A204.1 (cell line): Measurements from ENCODE around the gene CARD8.

Experiments
- FAIRE-seq: peaks from 2 replicates; lab custom pipeline; 2012; peaks lifted over from hg19 to GRCh38; lab: Jason Lieb, UNC

Gene CARD8

DNA sequence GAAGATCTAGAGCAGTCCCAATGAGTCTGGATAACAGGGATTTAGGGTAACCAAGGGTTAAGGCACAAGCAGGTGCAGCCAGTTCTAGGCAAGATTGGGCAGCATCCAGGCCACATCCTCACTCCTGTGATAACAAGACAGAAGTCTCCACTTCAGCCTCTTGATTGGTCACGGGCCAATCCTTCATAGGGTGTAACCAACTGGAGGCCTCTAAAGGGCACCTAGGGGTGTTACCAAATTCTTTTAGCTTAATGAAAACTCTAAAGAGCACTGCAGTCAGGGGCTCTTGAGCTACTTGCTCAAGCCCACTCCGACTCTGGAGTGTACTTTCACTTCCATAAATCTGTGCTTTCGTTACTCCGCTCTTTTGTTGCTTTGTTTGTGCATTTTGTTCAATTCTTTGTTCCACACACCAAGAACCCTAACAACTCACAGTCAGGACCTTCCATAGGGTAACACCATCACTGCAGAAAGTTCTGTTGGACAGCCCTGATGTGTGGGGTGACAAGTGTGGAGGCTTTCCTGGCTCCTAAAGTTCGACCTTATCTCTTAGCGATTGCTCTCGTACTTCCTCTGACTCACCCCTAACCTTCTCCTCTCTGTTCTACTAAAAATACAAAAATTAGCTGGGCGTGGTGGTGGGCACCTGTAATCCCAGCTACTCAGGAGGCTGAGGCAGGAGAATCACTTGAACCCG lies 49.2 kb downstream of the CARD8 start:
- no peak for FAIRE-seq

- peak; percentile 97 for FAIRE-seq
Measured at GRCh38 chr19:48203794-48204628, 51.7 kb downstream of the CARD8 start.

- FAIRE-seq, result no peak
Measured at GRCh38 chr19:48203222-48203793, 52.4 kb downstream of the CARD8 start.

- no peak for FAIRE-seq
Measured at GRCh38 chr19:48196933-48197665, 58.6 kb downstream of the CARD8 start.

DNA sequence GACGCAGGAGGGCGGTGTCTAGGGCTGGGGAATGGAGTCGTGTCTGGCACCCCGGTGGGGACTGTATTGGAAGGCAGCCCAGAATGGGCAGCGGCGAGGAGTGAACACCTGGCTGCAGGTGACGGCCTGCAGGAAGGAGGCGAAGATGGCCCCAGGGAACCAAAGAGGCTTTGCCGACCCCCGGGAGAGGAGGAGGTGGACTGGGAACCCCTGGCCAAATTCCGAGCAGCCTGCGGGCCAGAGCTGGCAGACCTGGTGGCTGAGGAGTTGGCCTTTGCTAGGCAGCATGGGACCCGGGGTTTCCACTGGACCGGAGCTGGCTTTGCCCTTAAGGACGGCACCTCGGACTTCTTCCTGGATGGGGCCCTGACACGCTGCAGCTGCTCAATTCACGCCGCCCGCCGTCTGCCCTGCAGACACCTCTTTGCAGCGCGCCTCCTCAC lies 59.4 kb downstream of the CARD8 start:
- no peak for FAIRE-seq

GRCh38 chr19:48194844-48195830 lies 60.6 kb downstream of the CARD8 start:
- no peak for FAIRE-seq

DNA sequence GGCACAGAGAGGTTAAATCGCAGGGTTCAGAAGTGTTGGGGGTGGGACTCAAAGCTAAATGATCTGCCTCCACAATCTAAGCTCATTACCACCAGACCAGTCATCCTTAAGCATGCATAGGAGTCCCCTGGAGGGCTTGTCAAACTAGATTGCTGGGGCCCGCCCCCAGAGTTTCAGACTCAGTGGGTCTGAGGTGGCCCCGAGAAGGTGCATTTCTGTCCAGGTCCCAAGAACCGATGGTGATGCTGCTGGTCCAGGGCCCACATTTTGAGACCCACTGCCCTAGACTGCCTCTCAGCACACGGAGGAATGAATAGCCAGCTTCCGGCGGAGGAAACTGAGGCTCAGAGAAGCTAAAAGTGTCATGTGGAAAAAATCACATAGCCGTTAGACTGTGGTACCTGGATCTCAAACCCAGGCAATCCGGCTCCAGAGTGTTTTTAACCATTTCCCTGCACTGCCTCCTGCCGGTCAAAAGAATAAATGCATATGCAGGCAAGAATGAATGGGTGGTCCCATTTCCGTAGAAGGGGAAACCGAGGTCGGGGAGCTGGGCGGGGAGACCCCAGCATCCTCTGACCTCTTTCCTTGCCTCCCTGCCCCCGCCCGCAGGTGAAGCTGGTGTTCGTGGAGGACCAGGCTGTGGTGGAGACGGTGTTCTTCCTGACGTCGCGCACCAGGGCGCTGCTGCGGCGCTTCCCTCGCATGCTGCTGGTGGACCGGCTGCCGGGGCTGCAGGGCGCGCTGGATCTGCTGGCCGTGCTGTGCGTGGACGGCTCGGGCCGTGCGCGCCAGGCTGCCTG lies 61.5 kb downstream of the CARD8 start:
- no peak for FAIRE-seq

DNA sequence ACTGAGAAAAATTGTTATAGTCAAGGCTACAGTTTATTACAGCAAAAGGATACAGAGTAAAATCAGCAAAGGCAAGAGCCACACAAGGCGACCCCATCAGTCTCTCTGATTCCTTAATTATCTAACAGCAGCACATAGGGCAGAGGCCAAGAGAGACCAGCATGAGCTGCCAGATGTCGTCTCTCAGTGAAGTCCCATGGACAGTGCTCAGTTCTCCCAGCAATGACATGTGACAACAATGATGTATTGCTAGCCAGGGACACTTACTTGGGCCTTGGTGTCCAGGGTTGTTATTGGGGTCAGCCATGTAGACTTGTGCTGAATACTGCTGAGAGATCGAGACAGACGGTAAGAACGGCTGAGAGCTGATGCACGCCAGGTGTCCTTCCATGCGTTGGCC lies 63.0 kb downstream of the CARD8 start:
- no peak for FAIRE-seq

DNA sequence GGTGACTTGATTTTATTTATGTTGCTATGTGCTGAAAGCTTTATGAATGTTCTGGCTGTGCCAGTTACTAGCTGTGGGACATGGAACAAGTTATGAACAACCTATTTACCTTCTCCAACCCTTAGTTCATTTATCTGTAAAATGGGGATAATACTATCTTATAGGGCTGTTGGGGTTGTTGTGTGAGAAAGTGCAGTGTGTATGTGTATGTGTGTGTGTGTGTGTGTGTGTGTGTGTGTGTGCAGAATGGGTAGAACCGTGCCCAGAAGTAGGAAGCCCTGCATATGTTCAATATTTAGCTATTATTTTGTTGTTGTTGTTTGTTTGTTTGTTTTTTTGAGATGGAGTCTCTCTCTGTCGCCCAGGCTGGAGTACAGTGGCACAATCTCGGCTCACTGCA lies 64.8 kb downstream of the CARD8 start:
- FAIRE-seq, result no peak

GRCh38 chr19:48190288-48190884 lies 65.3 kb downstream of the CARD8 start:
- no peak for FAIRE-seq

DNA sequence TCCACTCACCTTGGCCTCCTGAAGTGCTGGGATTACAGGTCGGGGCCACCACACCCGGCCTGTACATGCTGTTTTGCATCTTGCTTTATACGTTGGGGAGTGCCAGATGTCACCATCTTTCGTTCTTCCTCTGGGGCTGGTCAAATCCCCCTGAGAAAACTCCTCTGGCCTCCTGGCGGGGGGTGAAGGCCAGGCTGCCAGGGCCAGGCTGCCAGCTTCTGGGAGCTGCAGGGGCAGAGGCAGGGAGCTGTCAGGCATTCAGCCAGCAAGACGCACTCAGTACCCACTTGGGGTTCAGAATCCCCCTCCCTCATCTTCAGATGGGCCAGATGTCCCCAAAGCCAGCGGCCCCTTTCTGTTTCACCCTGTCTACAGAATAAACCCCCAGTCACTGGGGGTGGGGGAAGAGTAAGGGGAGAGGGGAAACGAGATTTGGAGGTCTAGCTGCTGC lies 69.1 kb downstream of the CARD8 start:
- no peak for FAIRE-seq

GRCh38 chr19:48186015-48186414 lies 69.7 kb downstream of the CARD8 start:
- no peak for FAIRE-seq

GRCh38 chr19:48183356-48183755 lies 72.4 kb downstream of the CARD8 start:
- no peak for FAIRE-seq

DNA sequence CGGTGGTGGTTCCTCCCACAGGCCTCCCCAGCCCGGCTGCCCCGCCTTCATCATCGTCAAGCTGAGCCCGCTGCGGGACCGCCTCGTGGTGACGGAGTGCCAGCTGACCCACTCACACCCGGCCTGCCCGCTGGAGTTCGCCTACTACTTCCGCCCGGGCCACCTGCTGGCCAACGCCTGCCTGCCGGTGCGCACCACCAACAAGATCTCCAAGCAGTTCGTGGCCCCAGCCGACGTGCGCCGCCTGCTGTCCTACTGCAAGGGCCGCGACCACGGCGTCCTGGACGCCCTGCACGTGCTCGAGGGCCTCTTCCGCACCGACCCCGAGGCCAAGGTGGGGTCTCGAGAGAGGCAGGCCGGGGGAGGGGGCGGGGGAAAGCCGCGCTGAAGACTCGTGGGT lies 73.3 kb downstream of the CARD8 start:
- no peak for FAIRE-seq

- FAIRE-seq, result no peak
Measured at GRCh38 chr19:48181505-48181904, 74.2 kb downstream of the CARD8 start.

GRCh38 chr19:48176226-48176625 lies 79.5 kb downstream of the CARD8 start:
- FAIRE-seq, result no peak

- FAIRE-seq, result no peak
Measured at GRCh38 chr19:48175578-48175977, 80.1 kb downstream of the CARD8 start.

DNA sequence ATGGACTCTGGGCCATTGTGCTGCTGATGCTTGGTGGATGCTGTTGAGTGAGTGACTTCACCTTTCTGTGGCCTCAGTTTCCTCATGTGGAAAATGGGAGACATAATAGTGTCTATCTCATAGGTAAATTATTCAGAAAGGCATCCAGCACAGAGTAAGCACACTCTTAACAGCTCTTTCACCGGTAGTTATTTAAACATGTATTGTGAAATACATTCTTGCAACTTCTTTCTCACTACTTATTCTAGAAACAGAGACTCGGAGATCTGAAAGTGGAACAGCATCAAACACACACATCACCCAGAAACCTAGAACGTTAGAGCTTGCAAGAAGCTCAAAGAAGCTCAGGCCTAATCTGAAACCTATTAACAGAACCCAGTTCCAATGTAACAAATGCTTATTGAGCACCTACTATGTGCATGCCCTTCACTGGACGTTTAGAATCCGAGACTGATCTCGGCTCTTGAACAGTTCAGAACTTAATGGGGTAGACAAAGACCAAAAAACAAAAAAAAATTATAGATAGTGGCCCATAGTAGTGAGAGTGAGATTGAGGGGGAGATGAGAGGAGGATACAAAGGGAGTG lies 81.2 kb downstream of the CARD8 start:
- no peak for FAIRE-seq

DNA sequence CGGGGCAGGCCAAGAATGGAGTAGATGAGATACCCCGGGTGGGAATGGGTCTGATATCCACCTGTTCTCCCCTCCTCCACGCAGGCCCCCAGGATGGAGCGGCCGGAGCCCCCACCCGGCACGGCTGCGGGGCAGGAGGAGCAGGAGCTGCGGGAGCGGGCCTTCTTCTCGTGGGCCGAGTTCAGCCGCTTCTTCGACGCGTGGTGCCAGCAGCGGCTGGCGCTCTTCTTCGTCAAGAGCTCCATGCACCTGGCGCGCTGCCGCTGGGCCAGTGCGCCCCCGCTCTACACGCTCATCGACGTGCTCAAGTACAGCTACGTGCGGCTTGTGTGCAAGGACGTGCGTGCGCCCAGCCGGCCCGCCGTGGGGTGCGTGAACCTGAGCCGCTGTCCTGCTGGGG lies 84.0 kb downstream of the CARD8 start:
- no peak for FAIRE-seq
